ENCODE measurements around the gene ASAP3. TPM values are rescaled to one million over a fixed set of nuclear protein-coding genes. Genes with fewer than 3 reads are reported as not detected.

The ASAP3 gene
- total and polyA plus RNA-seq, 9 of the 15 experiments (the other 6 are each of a cell fraction or from before 2014, with no cell fraction given), result 1.7 to 31.2 (median 17.4) TPM

DNA sequence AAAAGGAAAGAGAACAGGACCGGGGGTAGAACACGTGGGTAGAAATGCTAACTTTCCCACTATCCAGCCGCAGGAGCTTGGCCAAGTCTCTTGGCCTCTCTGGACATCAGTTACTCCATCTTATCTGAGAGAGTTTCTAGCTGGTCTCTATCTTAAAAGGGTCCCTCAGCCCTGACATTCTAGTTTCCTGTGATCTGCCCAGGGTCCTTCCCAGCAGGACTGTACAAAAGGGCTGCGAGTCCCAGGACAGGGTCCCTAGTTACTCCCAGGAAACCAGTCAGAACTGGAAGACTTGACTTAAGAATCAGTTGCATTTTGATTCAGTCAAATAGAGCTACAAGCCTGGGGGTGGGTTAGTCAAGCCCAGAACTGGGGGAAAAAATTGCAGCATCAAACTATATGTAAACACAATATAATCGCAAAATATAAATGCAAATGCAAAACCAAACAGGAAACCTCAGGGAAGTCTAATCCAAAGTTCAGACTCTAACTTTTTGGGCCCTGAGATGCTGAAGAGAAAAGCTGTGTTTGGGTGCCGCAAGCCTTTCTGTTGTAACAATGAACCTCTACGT is 2.9 kb downstream of the ASAP3 start (continued):
- TF ChIP-seq, protein P1, sequence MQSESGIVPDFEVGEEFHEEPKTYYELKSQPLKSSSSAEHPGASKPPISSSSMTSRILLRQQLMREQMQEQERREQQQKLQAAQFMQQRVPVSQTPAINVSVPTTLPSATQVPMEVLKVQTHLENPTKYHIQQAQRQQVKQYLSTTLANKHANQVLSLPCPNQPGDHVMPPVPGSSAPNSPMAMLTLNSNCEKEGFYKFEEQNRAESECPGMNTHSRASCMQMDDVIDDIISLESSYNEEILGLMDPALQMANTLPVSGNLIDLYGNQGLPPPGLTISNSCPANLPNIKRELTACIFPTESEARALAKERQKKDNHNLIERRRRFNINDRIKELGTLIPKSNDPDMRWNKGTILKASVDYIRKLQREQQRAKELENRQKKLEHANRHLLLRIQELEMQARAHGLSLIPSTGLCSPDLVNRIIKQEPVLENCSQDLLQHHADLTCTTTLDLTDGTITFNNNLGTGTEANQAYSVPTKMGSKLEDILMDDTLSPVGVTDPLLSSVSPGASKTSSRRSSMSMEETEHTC (IDR thresholded peaks at IDR 0.05), result no peak
- TF ChIP-seq ZKSCAN8 (CRISPR knock-in tag; IDR thresholded peaks at IDR 0.05) (no peak), L3MBTL2 (IDR thresholded peaks at IDR 0.05) (no peak), MAFK (IDR thresholded peaks at IDR 0.05; ENCODE audit: low read length) (no peak), HIVEP1 (CRISPR knock-in tag; IDR thresholded peaks at IDR 0.05) (peak; percentile 84), NBN (IDR thresholded peaks at IDR 0.05; ENCODE audit: low read depth) (no peak), ZNF212 (CRISPR knock-in tag; IDR thresholded peaks at IDR 0.05) (no peak), ZC3H11A (IDR thresholded peaks at IDR 0.05; ENCODE audit: low read depth, low read length) (no peak), XRCC3 (IDR thresholded peaks at IDR 0.05) (no peak), NUFIP1 (IDR thresholded peaks at IDR 0.05; ENCODE audit: partially characterized antibody) (no peak), ZNF124 (CRISPR knock-in tag; IDR thresholded peaks at IDR 0.05) (no peak), RB1 (IDR thresholded peaks at IDR 0.05; ENCODE audit: low read depth) (no peak), GATAD2A (IDR thresholded peaks at IDR 0.05) (no peak), SUPT5H (IDR thresholded peaks at IDR 0.05) (no peak), PPARD (CRISPR knock-in tag; IDR thresholded peaks at IDR 0.05) (no peak), RBM22 (IDR thresholded peaks at IDR 0.05; ENCODE audit: low read depth, low read length, poor library complexity, severe bottlenecking) (no peak)
- TF ChIP-seq, protein P2, sequence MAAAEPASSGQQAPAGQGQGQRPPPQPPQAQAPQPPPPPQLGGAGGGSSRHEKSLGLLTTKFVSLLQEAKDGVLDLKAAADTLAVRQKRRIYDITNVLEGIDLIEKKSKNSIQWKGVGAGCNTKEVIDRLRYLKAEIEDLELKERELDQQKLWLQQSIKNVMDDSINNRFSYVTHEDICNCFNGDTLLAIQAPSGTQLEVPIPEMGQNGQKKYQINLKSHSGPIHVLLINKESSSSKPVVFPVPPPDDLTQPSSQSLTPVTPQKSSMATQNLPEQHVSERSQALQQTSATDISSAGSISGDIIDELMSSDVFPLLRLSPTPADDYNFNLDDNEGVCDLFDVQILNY (CRISPR knock-in tag; IDR thresholded peaks at IDR 0.05), result no peak
